Mesenchymal stem cell (in vitro differentiated cells and primary cell): ENCODE results near the gene ISCU.

ENCODE experiments used
- DNase-seq: peaks from one replicate; pipeline ENCODE4 v3.0.0-alpha.2; 2013
- H2AFZ ChIP-seq: one replicate; pipeline ENCODE4 v1.6.1; 2013; ENCODE audit warnings: low read depth, mild to moderate bottlenecking, control low read depth, inconsistent platforms, low read length, moderate library complexity
- H2AK5ac ChIP-seq: 2 replicates; pipeline ENCODE4 v1.6.1; 2013; ENCODE audit warnings: low read length, moderate library complexity, mild to moderate bottlenecking, inconsistent platforms; ENCODE audit not compliant: severe bottlenecking
- H2BK120ac ChIP-seq: one replicate; pipeline ENCODE4 v1.6.1; 2013; ENCODE audit warnings: low read depth, mild to moderate bottlenecking, inconsistent platforms, low read length, moderate library complexity
- H2BK12ac ChIP-seq, 2 experiments: one replicate each; pipeline ENCODE4 v1.6.1; 2013; ENCODE audit warnings: inconsistent platforms in 2 of 2, low read length in 2 of 2, mild to moderate bottlenecking in 2 of 2, moderate library complexity in 2 of 2, control low read depth in 1 of 2
- H2BK15ac ChIP-seq: one replicate; pipeline ENCODE4 v1.6.1; 2013; ENCODE audit warnings: mild to moderate bottlenecking, low read depth, inconsistent platforms; ENCODE audit not compliant: poor library complexity, severe bottlenecking
- H2BK5ac ChIP-seq: 2 replicates; pipeline ENCODE4 v1.6.1; 2013; ENCODE audit warnings: low read depth, mild to moderate bottlenecking, low read length, control low read depth, inconsistent platforms; ENCODE audit not compliant: poor library complexity, severe bottlenecking
- H3K14ac ChIP-seq, 2 experiments: one replicate each; pipeline ENCODE4 v1.6.1; 2013; ENCODE audit warnings: inconsistent platforms in 2 of 2, low read length in 2 of 2, control low read depth in 1 of 2, mild to moderate bottlenecking in 1 of 2, moderate library complexity in 1 of 2
- H3K18ac ChIP-seq, 2 experiments: one replicate each; pipeline ENCODE4 v1.6.1; 2013; ENCODE audit warnings: inconsistent platforms in 2 of 2, low read length in 2 of 2, control low read depth in 1 of 2, low read depth in 1 of 2, mild to moderate bottlenecking in 1 of 2
- H3K23ac ChIP-seq, 2 experiments: one replicate each; pipeline ENCODE4 v1.6.1; 2013; ENCODE audit warnings: inconsistent platforms in 2 of 2, low read length in 2 of 2, mild to moderate bottlenecking in 2 of 2, moderate library complexity in 2 of 2, control low read depth in 1 of 2
- H3K27ac ChIP-seq: 2 replicates; pipeline ENCODE4 v1.5.1; 2013; ENCODE audit warnings: mild to moderate bottlenecking, moderate library complexity, low read length, control low read depth, inconsistent platforms; ENCODE audit not compliant: poor library complexity, severe bottlenecking
- H3K27me3 ChIP-seq, 2 experiments: 2 replicates each; pipeline versions ENCODE4 v1.6.1 to v1.7.0; 2013; ENCODE audit warnings: low read length in 2 of 2, mild to moderate bottlenecking in 2 of 2, moderate library complexity in 2 of 2, control low read depth in 1 of 2, inconsistent platforms in 1 of 2; ENCODE audit not compliant: control insufficient read depth in 1 of 2, insufficient read depth in 1 of 2
- H3K36me3 ChIP-seq, 2 experiments: 2 replicates each; pipeline versions ENCODE4 v1.6.1 to v1.7.0; 2013; ENCODE audit warnings: low read length in 2 of 2, control low read depth in 1 of 2, inconsistent platforms in 1 of 2, low read depth in 1 of 2, mild to moderate bottlenecking in 1 of 2; ENCODE audit not compliant: insufficient read depth in 2 of 2, control insufficient read depth in 1 of 2
- H3K4ac ChIP-seq, 2 experiments: one replicate each; pipeline ENCODE4 v1.6.1; 2013; ENCODE audit warnings: inconsistent platforms in 2 of 2, low read length in 2 of 2, mild to moderate bottlenecking in 2 of 2, moderate library complexity in 2 of 2, control low read depth in 1 of 2, low read depth in 1 of 2
- H3K4me1 ChIP-seq: 2 replicates; pipeline ENCODE4 v1.6.1; 2013; ENCODE audit warnings: low read depth, low read length, control low read depth; ENCODE audit not compliant: control insufficient read depth, insufficient read depth
- H3K4me2 ChIP-seq: 2 replicates; pipeline ENCODE4 v1.6.1; 2013; ENCODE audit warnings: low read length, mild to moderate bottlenecking, inconsistent platforms; ENCODE audit not compliant: poor library complexity, severe bottlenecking
- H3K4me3 ChIP-seq, 2 experiments: 2 replicates each; pipeline versions ENCODE4 v1.5.1 to v1.7.0; 2013; ENCODE audit warnings: low read length in 2 of 2, mild to moderate bottlenecking in 2 of 2, control low read depth in 1 of 2, low read depth in 1 of 2; ENCODE audit not compliant: insufficient read depth in 1 of 2
- H3K79me1 ChIP-seq: replicated peaks from 2 replicates; pipeline ENCODE4 v1.6.1; 2013; ENCODE audit warnings: mild to moderate bottlenecking, control low read depth, low read length, inconsistent platforms; ENCODE audit not compliant: poor library complexity, severe bottlenecking
- H3K9ac ChIP-seq: 2 replicates; pipeline ENCODE4 v1.7.0; 2013; ENCODE audit warnings: mild to moderate bottlenecking, low read length, moderate library complexity
- H3K9me3 ChIP-seq: 2 replicates; pipeline ENCODE4 v1.7.0; 2013; ENCODE audit warnings: mild to moderate bottlenecking, low read length; ENCODE audit not compliant: control insufficient read depth
- H4K8ac ChIP-seq: one replicate; pipeline ENCODE4 v1.6.1; 2013; ENCODE audit warnings: inconsistent platforms, mild to moderate bottlenecking, low read length, moderate library complexity
- H4K91ac ChIP-seq: one replicate; pipeline ENCODE4 v1.6.1; 2013; ENCODE audit warnings: mild to moderate bottlenecking, low read length, inconsistent platforms
- WGBS: methylation state at CpG from one replicate; pipeline ENCODE4 v1.1.7; 2013; ENCODE audit warnings: mixed read lengths; 5-methylcytosine and 5-hydroxymethylcytosine counted together

Gene ISCU

DNA sequence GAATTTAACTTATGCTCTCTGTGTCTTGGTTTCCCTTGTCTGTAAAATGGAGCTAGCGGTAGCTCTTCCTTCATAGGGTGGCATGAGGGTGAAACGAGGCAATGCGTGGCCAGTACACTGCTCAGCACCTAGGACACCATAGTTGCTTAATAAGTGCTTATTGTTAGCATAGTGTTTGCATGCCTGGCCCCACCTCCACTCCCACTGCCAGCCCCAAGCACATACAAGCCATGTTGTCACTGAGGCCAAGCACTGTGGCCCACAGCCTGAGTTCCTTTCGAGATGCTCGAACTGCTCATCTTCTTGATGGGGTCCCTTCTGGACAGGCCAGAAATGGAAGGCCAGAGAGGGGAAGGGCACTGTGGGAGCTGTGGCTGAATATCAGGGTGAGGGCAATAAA is 46.5 kb upstream of the ISCU start:
- H3K4ac ChIP-seq = peak overlapping the region in 1 of 2 experiments; percentile 37
- no peak overlapping the region for H4K8ac ChIP-seq
- WGBS = 71% methylated on average over 5 of the region's 5 CpGs
- H3K27ac ChIP-seq = no peak overlapping the region
- H3K4me1 ChIP-seq = peaks cover 16% of the 10 kb centered on the region
- no peak overlapping the region for H3K14ac ChIP-seq
- no peak for DNase-seq
- peaks cover 0 to 3% of the 10 kb centered on the region in 2 experiments for H3K27me3 ChIP-seq
- peak overlapping the region; percentile 76 to 91 for H3K4me3 ChIP-seq
- peaks cover 37 to 39% of the 10 kb centered on the region in 2 experiments for H3K36me3 ChIP-seq
- H3K9ac ChIP-seq = peak overlapping the region; percentile 90
- H2BK15ac ChIP-seq = no peak overlapping the region
- H3K4me2 ChIP-seq = peak overlapping the region; percentile 94
- H2AFZ ChIP-seq = peak overlapping the region; percentile 68
- H2BK120ac ChIP-seq = no peak overlapping the region
- H3K9me3 ChIP-seq = no peaks in the 10 kb centered on the region
- no peak overlapping the region for H2BK5ac ChIP-seq
- no peak overlapping the region for H2AK5ac ChIP-seq
- no peak overlapping the region for H3K23ac ChIP-seq
- H3K79me1 ChIP-seq = peaks cover 32% of the 10 kb centered on the region
- no peak overlapping the region for H4K91ac ChIP-seq
- no peak overlapping the region for H3K18ac ChIP-seq
- H2BK12ac ChIP-seq = no peak overlapping the region

DNA sequence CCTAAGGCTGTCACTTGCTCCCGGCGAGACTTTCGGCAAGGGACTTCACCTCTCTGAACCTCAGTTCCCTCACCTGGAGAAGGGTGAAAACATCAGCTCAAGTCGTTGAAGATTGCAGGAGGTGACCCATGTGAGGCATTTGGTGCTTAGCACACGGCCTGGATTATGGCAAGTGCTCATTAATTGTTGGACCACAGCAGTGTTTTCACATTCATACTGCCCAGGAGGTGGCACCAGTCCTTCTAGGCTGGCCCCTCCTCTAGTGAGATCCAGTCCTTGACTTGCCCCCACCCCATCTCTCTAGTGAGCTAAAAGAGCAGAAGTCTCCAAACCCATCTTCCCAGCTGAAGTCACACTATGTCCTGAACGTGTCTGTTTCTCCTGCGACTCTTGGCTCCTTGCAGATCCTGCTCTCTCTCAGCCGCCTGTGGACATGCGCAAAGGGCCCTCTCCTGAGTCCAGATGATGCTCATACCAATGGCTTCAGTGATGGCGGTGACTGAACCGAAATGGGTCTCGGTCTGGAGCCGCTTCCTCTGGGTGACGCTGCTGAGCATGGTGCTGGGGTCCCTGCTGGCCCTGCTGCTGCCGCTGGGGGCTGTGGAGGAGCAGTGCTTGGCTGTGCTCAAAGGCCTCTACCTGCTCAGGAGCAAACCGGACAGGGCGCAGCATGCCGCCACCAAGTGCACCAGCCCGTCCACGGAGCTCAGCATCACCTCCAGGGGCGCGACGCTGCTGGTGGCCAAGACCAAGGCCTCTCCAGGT is 45.7 kb upstream of the ISCU start:
- DNase-seq = peak; percentile 18
- peaks cover 16% of the 10 kb centered on the region for H3K4me1 ChIP-seq
- H3K9ac ChIP-seq = peak overlapping the region; percentile 90
- no peak overlapping the region for H3K4me2 ChIP-seq
- H3K14ac ChIP-seq = no peak overlapping the region
- no peaks in the 10 kb centered on the region for H3K9me3 ChIP-seq
- no peak overlapping the region for H3K23ac ChIP-seq
- H2BK5ac ChIP-seq = no peak overlapping the region
- no peak overlapping the region for H3K4ac ChIP-seq
- WGBS = 93% methylated on average over 23 of the region's 23 CpGs
- peaks cover 41 to 47% of the 10 kb centered on the region in 2 experiments for H3K36me3 ChIP-seq
- no peak overlapping the region for H2BK12ac ChIP-seq
- no peak overlapping the region for H4K8ac ChIP-seq
- no peak overlapping the region for H2AK5ac ChIP-seq
- H2BK15ac ChIP-seq = no peak overlapping the region
- no peak overlapping the region for H2BK120ac ChIP-seq
- no peak overlapping the region for H3K27ac ChIP-seq
- no peak overlapping the region for H3K18ac ChIP-seq
- H3K27me3 ChIP-seq = peaks cover 0 to 3% of the 10 kb centered on the region in 2 experiments
- no peak overlapping the region for H2AFZ ChIP-seq
- peaks cover 34% of the 10 kb centered on the region for H3K79me1 ChIP-seq
- H3K4me3 ChIP-seq = peak overlapping the region in 1 of 2 experiments; percentile 91
- H4K91ac ChIP-seq = no peak overlapping the region

DNA sequence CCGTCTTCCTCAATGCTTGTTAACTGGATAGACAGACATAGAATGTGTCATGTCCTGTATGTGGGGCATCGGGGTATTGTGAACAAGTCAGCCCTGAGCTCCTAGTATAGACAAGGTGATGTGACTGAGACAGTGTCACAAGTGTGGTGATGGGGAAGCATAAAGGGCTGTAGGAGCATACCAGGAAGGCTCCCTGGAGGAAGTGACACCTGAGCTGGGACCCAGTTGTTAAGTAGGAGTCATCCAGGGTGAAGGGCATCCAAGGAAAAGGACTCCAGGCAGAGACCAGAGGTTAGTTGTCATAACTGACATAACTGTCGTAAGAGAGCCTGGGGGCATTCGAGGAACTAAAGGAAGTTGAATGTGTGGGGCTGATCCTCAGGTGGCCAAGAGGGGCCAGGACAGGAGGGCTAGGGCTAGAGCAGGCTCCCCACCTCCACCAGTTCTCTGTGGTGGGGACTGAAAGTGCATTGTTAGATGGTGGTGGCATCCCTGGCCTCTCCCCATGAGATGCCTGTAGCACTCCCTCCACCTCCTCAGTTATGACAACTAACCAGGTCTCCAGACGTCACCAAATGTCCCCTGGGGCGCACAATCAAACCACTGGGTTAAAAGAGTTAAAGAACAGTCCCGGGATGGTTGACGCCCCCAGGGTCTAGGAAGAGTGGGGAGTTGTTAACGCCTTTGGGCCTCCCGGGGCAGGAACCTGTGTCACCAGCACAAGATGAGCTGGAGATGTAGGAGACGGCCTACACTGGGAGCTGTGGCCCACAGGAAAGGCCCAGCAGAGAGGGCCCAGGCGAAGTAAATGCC is 44.9 kb upstream of the ISCU start:
- Histone ChIP-seq H2AK5ac (no peak overlapping the region), H2BK12ac (no peak overlapping the region), H3K23ac (no peak overlapping the region), H3K27me3 (peaks cover 0 to 3% of the 10 kb centered on the region in 2 experiments), H4K8ac (no peak overlapping the region), H2BK120ac (no peak overlapping the region), H3K4me3 (no peak overlapping the region), H2AFZ (no peak overlapping the region), H2BK15ac (no peak overlapping the region), H2BK5ac (no peak overlapping the region), H3K36me3 (peaks cover 42 to 55% of the 10 kb centered on the region in 2 experiments), H3K4me2 (no peak overlapping the region), H3K4ac (no peak overlapping the region), H4K91ac (no peak overlapping the region), H3K9me3 (no peaks in the 10 kb centered on the region), H3K27ac (no peak overlapping the region), H3K4me1 (peaks cover 16% of the 10 kb centered on the region), H3K9ac (no peak overlapping the region), H3K79me1 (peaks cover 36% of the 10 kb centered on the region), H3K14ac (no peak overlapping the region), H3K18ac (no peak overlapping the region)
- WGBS = 94% methylated on average over 12 of the region's 12 CpGs
- DNase-seq = no peak

- Histone ChIP-seq H3K9ac (no peak overlapping the region), H3K14ac (no peak overlapping the region), H3K4me2 (no peak overlapping the region), H3K4me3 (no peak overlapping the region), H4K8ac (no peak overlapping the region), H2BK12ac (no peak overlapping the region), H3K4me1 (peaks cover 16% of the 10 kb centered on the region), H2BK120ac (no peak overlapping the region), H4K91ac (no peak overlapping the region), H2AFZ (no peak overlapping the region), H2BK15ac (no peak overlapping the region), H3K23ac (no peak overlapping the region), H3K9me3 (no peaks in the 10 kb centered on the region), H3K36me3 (peaks cover 46 to 62% of the 10 kb centered on the region in 2 experiments), H2BK5ac (no peak overlapping the region), H3K4ac (no peak overlapping the region), H3K18ac (no peak overlapping the region), H2AK5ac (no peak overlapping the region), H3K27me3 (peaks cover 0 to 3% of the 10 kb centered on the region in 2 experiments), H3K27ac (no peak overlapping the region), H3K79me1 (peaks cover 40% of the 10 kb centered on the region)
- no peak for DNase-seq
- 96% methylated on average over 24 of the region's 24 CpGs for whole genome bisulfite sequencing
Observed at GRCh38 chr12:108518101-108518715, 44.2 kb upstream of the ISCU start.
